Measurements from ENCODE around the gene PIK3CD. TPM values are rescaled to one million over a fixed set of nuclear protein-coding genes. Genes with fewer than 3 reads are reported as not detected.

Gene PIK3CD
- total and polyA plus RNA-seq, 2 of the 8 experiments (the other 6 are each of a cell fraction or from before 2014, with no cell fraction given), result 20.6 to 24.1 TPM

- TF ChIP-seq BACH1 (IDR thresholded peaks at IDR 0.05; ENCODE audit: low read length), result no peak
- peak in 1 of 2 experiments; percentile 11; a peak in 1 of 4 replicates for TF ChIP-seq RAD21 (IDR thresholded peaks at IDR 0.05 in 1 of 2, conservative IDR thresholded peaks at IDR 0.05 in 1 of 2; ENCODE audit: low read depth in 2 of 2, low read length in 2 of 2)
Measured at GRCh38 chr1:9691691-9692090, 40.2 kb downstream of the PIK3CD start (continued).

Data from H1 (cell line).